GM19351 (cell line): ENCODE data around the gene KIF13A.
"Not testable (repeated sequence)": the region's sequence is repeated elsewhere in the genome, so short reads cannot be mapped to it uniquely, and the experiment has no call there.

Experiments used
- ATAC-seq: cut with Tn5 transposase; IDR thresholded peaks from one replicate; pipeline ENCODE4 v1.9.1; 2021; ENCODE audit warnings: mild to moderate bottlenecking, moderate library complexity; ENCODE audit not compliant: unreplicated experiment

KIF13A gene

DNA sequence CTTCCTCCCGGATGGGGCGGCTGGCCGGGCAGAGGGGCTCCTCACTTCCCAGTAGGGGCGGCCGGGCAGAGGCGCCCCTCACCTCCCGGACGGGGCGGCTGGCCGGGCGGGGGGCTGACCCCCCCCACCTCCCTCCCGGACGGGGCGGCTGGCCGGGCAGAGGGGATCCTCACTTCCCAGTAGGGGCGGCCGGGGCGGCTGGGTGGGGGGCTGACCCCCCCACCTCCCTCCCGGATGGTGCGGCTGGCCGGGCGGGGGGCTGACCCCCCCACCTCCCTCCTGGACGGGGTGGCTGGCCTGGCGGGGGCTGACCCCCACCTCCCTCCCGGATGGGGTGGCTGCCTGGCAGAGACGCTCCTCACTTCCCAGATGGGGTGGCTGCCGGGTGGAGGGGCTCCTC lies 252.1 kb downstream of the KIF13A start:
- not testable (repeated sequence) for ATAC-seq

DNA sequence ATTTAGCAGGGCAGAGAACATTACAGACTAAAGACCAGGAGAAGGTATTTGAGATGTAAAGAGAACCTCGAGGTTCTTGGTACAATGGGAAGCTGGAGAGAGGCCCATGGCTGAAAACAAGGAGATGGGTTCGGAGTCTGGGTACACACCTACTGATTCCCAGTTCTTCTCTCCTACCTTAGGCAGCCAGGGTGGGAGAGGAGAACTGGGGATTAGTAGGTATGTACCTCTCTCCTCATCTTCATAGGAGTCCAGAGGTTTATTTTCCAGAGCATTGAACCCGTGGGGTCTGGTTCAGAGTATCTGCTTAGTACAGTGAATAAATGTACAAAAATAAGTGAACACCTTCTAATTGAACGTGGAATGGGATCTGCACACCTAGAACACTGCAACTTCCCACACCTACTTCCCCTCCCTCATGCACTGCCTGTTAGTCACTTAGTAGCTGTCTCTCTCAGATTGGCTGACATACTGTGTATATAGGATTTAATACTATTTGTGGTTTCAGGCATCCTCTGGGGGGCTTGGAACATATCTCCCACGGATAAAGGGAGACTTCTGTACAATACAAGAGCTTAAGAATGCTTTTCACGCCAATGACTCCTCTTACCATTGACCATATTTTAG lies 257.2 kb downstream of the KIF13A start:
- ATAC-seq: no peak

DNA sequence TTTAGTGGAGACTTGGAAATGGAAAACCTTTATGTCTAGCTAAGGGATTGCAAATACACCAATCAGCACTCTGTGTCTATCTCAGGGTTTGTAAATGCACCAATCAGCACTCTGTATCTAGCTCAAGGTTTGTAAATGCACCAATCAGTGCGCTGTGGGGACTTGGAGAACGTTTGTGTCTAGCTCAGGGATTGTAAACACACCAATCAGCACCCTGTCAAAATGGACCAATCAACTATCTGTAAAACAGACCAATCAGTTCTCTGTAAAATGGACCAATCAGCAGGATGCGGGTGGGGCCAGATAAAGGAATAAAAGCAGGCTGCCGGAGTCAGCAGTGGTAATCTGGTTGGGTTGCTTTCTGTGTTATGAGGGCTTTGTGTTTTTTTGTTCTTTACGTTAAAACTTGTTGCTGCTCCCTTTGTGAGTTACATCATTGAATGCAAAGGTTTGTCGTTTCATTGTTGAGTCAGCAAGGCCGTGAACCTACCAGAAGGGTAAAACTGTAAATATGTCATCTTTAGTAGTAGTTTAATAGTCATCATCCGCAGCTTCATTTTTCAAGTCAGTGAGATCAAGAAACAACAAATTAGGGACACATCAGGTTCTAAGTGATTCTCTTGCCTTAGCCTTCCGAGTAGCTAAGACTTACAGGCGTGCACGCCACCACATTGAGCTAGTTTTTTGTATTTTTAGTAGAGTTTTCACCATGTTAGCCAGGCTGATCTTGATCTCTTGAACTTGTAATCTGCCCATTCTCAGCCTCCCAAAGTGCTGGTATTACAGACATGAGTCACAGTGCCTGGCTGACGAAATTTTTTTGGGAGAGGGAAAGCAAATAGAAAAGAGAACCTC lies 258.0 kb downstream of the KIF13A start:
- no peak for ATAC-seq

DNA sequence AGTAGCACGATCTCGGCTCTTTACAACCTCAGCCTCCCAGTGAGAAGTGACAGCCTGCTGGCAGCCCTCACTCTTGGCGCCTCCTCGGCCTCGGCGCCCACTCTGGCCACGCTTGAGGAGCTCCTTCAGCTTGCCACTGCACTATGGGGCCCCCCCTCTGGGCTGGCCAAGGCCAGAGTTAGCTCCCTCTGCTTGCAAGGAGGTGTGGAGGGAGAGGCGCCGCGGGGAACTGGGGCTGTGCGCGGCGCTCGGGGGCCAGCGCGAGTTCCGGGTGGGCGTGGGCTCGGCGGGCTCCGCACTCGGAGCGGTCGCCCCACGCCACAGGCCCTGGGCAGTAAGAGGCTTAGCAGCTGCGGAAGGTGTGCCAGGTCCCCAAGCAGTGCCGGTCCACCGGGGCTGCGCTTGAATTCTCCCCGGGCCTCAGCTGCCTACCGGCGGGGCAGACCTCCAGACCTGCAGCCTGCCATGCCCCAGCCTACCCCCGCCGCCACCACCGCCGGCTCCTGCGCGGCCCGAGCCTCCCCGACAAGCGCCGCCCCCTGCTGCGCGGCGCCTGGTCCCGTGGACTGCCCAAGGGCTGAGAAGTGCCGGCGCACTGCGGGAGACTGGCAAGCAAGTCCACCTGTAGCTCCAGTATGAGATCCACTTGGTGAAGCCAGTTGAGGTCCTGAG lies 258.7 kb downstream of the KIF13A start:
- ATAC-seq: no peak

DNA sequence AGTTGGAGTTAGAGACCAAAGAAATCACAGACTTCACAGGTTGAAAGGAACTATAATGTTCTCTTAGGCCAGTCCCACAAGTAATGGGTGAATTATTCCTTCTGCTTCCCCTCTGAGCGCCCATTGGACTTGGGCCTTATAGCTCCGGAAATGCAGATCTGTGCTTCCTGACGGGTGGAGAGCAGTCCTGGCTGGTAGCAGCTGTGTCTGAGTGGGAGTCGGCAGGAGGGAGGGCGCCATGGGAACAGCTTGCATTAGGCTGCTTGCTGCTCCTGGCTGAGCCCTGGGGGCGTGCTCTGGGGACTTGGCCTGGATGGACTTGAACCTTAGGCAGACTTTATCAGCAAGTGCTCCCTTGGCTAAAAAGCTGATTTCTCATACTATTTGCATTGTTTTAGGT lies 262.4 kb downstream of the KIF13A start:
- ATAC-seq: no peak

DNA sequence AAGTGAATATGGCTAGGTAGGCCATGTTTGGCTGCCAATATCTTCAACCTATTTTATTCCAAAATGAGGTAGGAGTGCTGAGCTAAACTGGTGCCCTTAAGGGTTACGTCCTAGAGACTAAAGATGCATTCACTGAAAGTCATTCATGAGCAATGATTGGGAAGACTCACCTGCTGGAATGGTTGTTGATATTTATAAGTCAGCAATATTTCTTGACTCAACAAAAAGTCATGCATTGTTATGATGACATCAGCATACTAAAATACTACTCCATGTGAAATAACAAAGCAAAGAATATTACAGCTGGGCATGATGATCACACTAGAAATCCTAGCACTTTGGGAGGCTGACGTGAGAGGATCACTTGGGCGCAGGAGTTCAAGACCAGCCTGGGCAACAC lies 263.1 kb downstream of the KIF13A start:
- no peak for ATAC-seq

DNA sequence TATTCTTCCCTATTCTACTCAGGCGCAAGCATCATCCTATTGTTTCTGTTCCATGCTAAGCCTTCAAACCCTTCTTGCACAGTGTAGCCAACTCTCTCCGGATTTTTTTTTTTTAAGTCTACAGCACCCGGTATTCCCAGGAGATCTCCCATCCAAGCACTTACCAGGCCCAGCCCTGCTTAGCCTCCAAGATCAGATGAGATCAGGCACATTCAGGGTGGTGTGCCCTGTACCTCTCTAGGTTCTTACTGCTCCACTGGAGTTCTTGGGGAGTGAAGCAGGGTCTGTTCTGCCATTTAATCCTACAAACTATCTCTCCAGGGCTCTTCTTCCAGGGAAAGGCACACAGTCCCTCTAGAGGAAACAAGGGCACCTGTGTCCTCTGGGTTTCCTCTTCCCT lies 265.8 kb downstream of the KIF13A start:
- ATAC-seq: no peak

DNA sequence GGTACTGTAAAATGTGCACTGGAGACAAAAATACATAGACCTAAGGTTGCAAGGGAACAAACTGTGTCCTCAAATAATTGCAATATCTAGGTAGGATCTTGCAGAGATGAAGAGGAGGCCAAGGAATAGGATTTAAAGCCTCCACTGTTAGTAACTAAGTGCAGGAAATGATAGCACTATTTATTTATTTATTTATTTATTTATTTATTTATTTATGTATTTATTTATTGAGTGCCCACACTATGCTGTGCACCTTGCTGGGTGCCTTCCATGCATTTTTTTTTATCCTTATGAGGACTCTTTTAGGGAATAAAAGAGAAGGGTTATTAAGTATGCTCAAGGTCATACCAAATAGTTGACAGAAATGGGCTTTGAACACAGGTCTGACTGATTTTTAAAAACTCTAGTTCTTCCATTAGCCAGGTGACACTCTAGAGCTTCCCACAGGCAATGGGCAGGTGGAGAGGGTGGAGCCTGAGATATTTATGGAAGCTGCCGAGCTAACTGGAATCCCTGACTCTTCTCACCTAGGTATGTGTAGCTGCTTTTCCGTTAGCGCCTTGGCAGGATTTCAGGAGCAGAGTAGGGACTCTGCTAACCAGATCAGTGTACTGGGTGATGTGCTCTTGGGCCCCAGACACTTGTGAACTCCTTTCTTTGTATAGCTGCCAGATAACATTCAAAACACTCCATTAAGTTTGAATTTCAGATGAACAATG lies 268.0 kb downstream of the KIF13A start:
- ATAC-seq: no peak

DNA sequence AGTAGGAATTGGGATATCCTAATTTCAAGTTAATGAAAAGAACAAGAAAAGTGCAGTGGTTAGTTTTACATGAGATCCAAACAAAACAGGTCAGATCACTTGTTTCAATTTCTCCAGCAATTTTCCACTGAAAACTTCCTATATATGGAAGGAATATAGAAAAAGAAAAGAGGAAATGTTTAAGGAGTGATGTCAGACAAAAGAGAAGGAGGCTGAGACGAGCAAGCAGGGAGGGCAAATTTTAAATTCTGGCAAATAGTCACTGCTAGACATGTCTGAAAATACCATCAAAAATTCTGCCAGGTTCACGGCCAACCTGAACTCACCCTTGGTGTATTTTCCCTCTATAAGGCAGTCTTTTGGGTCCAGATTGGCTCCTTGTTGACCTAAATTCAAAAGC lies 271.2 kb downstream of the KIF13A start:
- ATAC-seq: no peak

DNA sequence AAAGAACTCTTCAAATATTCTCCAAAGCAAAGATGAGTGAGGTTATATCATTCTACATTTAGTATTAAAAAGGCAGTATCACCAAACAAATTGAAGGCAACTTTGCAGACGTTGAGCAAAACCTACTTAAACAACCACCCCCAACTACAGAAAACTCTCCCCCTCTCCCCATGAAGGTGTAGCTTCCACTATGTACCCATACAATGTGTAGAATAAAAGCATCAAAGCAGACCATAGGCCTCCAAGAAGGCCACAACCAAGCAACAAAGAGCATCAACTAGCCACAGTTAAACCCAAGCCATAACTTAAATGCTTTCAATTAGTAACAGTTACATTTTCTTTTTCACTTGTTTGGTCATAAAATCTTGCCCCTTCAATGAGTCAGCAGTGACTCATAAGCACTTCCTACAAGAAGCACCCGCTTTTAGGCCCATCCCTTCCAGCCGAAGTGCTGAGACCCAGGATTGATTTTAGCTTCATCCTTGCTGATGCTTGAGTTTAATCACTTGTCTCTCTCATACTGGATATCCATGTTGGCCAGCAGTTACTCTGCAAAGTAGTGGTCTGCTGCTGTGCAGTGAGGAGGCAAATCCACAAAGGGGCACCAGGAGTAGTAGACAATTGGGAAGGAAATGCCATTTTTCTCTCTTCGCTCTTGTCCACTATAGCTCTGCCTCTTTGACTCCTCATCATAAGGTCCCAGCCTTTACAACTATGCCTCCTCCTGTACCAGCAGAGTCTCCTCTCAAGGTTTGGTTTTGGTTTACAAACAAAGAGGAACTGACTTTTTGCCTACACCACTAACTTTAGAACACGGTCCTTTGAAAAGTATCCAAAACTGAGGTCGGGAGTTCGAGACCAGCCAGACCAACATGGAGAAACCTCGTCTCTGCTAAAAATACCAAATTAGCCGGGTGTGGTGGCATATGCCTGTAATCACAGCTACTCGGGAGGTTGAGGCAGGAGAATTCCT lies 272.3 kb downstream of the KIF13A start:
- ATAC-seq: peak; percentile 94

DNA sequence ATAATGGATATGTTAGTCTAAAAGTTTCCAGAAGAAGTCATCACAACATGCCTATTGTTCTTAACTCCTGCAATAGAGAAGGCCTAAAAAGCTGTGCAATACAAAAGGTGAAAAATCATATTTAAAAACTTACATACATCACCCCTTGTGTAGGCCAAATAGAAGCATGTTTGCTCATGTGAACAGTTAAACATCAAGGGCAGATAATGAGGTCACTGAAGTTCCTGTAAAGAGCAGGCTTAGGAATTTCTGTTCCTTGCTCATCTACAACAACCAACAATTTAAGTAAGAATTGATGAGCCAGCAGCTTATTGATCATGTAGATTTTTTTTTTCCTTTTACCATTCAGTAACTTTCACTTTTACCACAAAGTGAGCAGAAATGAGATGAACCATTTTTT lies 273.3 kb downstream of the KIF13A start:
- no peak for ATAC-seq

DNA sequence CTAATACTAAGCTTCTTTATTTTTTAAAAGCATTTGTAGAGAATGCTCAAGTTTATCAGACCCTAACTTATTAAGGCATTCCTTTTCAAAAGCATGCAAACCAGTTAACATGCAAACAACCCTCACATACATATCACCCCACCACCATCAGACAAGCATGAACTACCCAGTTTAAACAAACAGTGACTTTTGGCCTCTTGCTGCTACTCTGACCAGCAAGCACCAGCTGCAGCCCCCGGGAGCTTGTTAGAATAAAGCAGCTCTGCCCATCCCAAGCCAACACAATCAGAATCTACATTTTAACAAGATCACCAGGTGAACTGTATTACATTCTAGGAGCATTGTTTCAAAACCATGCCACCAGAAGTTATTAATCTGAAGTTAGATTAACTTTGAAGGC lies 274.9 kb downstream of the KIF13A start:
- ATAC-seq: no peak

DNA sequence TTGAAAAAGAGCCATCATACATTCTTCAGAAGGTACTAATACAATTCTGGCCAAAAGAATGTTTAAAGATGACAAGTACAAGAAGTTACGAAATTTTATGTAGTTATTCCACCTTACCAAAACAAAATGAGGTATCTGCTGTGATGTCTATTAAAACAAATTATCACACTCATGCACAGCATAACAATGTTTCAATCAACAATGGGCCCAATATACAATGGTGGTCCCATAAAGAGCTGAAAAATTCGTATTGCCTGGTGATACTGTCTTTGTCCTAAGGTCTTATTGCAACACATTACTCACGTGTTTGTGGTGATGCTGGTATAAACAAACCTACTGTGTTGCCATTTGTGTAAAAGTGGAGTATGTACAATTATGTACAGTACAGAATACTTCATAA lies 277.1 kb downstream of the KIF13A start:
- no peak for ATAC-seq

DNA sequence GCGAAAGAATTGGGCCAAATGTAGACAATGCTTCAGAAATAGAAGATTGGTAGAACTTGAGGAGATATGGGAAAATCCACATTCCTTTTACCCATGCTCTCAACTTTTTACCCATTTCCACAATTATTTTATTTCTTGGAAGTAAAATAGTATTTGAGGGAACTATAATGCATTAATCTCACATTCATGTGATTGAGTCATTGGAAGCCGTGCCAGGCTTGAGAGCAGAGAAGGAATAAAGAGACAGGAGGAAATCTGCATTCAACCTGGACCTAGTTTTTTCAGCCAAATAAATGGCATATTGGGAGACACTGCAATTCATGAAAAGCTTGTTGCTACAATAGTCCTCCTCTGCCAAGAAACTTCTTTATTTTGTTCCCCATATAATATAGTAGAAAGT lies 278.0 kb downstream of the KIF13A start:
- no peak for ATAC-seq
